HG02973 (cell line): Measurements from ENCODE around the gene TMC1.
"Not testable (repeated sequence)": the region's sequence is repeated elsewhere in the genome, so short reads cannot be mapped to it uniquely, and the experiment has no call there.

Experiments used
- ATAC-seq: cut with Tn5 transposase; IDR thresholded peaks from one replicate; pipeline ENCODE4 v1.9.1; 2021; ENCODE audit warnings: moderate library complexity; ENCODE audit not compliant: unreplicated experiment

Gene TMC1

GRCh38 chr9:72856972-72857623 is 335.7 kb downstream of the TMC1 start:
- ATAC-seq, result no peak

DNA sequence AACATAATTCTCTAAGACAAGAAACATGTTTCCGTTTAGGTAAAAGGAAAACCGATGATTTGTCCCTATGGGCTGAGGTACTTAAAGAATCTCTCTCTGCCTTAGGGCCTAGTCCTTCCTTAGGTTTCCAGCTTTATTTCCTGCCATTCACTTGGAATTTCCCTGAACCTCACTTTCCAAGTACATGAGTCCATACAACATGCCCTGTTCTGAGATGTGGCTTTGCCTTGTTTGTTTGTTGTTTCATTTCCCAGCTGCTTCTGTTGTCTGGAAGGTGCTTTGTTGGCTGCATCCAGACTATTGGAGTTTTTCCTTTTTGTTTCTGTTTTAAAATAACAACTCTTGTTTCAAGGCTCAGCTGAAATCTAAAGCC is 336.2 kb downstream of the TMC1 start:
- no peak for ATAC-seq

GRCh38 chr9:72858089-72858912 is 336.9 kb downstream of the TMC1 start:
- no peak for ATAC-seq

- not testable (repeated sequence) for ATAC-seq
These were observed 341.4 kb downstream of the TMC1 start for GRCh38 chr9:72862788-72863187.

DNA sequence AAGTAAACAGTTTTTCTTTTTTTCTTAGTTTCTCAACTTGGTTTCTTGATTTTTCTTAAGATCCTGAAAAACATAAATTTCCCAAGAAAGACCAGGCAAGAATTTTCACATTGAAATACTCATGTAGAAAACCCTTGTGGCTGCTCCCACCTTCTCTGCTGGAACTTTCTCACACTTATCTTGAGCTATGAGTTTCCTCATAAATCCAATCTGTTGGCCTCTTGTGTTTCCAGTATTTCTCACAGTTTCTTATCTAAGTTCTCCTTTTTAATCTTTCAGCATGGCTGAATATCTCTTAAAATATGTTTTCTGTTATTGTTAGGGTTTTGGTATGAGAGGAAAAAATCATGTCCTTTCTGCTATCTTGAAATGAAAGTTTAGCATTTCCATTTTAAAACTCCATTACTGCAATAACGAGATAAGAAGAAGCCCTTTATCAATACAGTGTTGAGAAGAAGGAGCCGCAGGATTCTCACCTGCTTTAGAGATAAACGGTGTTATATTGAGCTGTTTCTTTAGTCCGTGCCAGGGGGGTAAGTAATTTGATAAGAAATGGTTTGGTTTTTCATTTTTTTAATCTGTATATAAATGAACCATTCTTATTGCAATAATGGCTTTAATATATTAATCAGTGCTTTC is 342.2 kb downstream of the TMC1 start:
- no peak for ATAC-seq

DNA sequence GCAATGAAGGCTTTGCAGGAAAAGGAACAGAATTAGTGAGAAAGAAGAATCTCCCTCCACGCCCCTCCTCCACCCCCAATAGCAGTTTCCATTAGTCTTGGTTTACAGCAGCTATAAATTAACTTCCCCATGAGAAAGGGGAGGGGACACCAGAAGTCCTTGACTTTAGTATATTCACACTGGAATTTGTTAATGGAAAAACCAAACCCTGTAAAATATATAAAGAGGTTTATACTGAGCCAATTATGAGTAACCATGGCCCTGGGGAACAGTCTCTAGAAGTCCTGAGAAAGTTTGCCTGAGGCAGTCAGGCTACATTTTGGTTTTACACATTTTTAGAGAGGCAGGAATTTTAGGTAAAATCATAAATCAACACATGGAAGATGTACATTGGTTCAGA is 342.9 kb downstream of the TMC1 start:
- ATAC-seq, result no peak

DNA sequence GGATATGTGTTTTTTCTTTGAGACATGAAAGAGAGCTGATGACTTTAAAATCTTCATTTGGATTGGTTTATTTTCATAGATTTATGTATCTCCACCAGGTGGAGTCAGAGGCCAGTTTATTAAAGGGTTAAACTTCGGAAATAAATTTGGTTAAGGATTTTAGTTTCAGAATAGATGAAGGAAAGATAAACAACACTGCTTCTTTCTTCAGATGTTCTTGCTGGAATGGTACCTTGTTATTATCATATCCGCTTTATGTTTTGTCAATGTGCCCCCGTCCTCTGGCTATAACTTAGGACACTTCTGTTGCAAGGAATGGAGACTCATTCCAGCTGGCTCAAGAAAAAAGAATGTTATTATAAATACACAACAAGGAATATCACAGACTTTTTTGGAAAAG is 350.3 kb downstream of the TMC1 start:
- ATAC-seq, result no peak

DNA sequence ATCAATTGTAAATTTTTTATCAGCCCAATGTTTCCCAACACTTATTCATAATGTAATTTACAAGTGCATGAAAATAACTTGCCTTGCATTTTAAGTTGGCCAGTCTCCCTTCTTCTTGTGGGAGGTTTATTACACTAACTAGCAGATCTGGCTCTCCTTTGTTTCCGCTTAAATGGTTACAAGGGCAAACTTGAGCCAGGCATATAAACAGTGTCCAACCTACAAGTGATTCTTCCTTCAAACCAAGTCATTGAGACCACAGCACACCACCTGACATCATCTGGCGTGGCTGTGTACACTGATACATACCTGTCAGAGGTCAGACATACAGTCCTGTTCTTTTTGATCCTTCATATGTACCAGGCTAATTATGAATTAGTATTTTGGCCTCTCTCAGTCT is 351.3 kb downstream of the TMC1 start:
- ATAC-seq, result no peak

DNA sequence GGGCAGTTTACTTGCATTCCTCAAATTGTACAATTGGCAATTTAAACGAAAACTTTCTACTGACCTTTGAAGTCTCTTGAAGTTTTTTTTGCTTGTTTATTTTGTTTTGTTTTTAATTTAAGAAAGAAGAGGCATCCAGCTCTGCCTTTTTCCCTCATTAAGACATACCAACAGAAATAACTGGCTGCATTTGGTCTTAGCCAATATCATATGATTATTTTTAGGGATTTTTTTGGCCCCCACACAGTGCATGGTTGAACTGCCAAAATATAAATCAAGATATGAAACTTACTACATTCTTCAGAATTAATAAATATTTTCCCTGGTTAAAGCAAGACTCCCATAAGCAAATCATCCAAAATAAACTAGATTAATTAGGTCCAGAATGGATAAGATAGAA is 352.0 kb downstream of the TMC1 start:
- ATAC-seq, result no peak

DNA sequence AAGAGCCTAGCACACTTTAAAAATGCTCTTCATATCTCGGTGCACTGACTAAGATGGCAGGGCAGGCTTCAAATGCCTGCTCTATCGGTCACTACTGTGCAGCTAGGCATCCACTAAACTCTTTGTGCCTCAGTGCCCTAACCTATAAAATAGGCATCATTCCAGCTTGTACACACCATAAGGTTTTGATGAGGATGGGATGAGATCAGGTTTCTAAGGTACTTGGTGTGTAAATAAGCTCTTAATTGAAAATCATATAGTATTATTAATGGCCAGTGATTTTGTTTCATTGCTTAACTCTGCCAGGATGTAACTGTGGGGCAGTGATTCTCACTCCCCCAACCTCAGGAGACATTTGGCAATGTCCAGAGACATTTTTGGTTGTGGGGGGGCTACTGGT is 352.9 kb downstream of the TMC1 start:
- ATAC-seq, result no peak

DNA sequence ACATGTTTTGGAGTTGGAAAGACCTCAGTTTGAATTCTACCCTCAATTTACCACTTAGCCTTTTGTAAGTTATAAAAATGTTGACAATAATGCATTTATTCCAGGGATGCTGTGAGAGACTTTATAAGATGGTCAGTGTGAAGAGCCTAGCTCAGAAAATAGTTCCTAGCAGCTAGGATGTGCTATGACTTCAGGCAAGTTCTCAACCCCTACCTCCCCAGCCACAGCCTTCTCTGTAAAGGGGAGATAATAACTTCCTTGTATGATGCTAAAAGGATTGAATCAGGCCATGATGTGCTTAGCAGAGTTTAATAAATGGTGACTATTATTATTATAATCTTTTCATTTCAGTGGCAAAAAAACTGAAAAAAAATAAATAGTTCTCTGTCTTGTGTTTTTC is 353.8 kb downstream of the TMC1 start:
- ATAC-seq, result no peak

DNA sequence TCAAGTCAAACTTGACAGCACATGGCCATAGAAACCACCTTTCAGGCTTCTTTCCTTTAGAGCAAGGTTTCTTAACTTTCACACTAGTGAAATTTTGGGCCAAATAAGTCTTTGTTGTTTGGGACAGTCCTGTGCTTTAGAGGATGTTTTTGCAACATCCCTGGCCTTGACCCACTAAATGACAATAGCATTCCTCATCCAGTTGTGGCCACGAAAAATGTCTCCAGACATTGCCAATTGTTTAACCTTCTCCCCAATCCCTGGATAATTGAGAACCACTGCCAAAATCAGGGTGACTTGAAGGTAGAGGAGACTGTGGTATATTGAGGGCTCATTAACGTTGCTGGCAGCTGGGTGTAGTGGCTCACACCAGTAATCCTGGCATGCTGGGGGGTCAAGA is 359.4 kb downstream of the TMC1 start:
- ATAC-seq, result no peak

DNA sequence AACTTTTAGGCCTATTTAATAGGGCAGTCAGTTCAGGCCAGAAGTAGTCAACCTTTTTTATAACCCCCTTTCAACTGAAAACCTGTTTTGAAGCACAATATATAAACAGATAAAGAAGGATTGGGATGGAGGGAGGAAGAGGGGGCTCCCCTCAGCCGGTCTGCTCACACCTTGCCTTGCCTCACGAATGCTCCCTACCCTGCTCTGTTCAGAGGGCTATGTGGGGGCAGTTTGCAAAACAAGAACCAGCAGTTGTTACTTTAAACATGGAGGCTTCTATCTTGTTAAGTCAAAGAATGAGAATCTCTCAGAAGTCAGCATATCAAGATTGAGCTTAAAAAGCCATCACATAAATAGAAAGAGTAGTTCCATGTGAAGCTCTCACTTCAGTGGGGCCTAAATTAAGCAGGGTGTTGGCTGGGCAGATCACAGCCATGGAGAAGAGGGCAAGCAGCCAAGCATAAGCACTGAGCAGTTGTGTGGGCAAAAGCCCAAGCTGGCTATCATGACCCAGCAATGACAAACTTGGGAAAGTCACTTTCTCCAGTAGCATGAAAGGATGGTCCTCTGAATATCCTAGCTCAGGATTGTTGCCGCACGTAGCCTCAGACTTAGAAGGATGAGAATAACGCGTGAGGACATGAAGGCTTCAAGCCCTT is 360.8 kb downstream of the TMC1 start:
- ATAC-seq, result no peak

DNA sequence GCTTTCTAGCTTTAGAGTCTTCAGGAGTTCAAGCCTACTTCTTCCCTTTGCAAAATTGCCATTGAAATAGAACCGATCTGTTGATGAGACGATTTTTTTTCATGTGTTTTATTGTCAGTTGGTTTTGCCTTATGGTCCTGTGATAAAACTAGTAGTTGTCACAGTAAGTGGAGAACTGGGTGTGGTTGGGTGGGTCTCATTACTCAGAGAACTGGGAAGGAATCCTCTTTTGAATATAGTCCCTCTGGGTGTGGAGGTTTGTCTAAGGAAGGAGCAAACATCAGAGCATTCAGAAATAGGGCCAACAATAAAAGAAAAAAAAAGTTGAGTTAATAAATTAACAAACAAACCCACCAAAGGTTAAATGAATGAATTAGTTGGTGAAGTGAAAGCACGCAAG is 362.5 kb downstream of the TMC1 start:
- ATAC-seq, result no peak

DNA sequence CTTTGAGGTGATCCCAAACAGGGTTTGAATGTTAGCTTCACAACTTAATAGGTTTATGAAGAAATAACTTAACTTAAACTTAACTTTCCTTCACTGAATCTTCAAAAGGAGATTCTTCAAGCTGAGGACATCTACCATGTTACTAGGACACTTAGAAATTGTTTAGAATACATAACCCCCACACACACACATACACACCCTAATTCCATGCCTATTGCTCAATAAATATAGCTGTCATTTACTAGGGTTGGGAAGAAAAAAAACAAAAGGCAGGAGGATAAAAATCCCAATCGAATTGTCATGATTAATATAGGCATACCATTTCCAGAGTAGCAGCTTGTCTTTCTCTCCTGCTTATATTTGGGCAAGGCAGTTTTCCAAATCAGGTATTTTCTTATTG is 363.1 kb downstream of the TMC1 start:
- no peak for ATAC-seq
